Testis (tissue), 3 donors: Measurements from ENCODE around the gene CCNC. TPM values are rescaled to one million over a fixed set of nuclear protein-coding genes. Genes with fewer than 3 reads are reported as not detected.

Experiments
- DNase-seq: peaks from one replicate; pipeline ENCODE4 v3.0.0-alpha.2; 2019
- H3K27ac ChIP-seq, 2 donors: fragments of 200-600 bp; sonication (generic); one replicate each; pipeline ENCODE4 v1.5.1; 2019
- H3K27me3 ChIP-seq: fragments of 200-600 bp; sonication (generic); one replicate; pipeline ENCODE4 v1.5.1; 2019
- H3K36me3 ChIP-seq: fragments of 200-600 bp; sonication (generic); one replicate; pipeline ENCODE4 v1.5.1; 2017; ENCODE audit warnings: low read depth; ENCODE audit errors: missing control alignments
- H3K4me1 ChIP-seq: fragments of 200-600 bp; sonication (generic); one replicate; pipeline ENCODE4 v1.5.1; 2019
- H3K4me3 ChIP-seq, 2 donors: fragments of 200-600 bp; sonication (generic); one replicate each; pipeline ENCODE4 v1.5.1; 2017 to 2019
- H3K9me3 ChIP-seq: fragments of 200-600 bp; sonication (generic); one replicate; pipeline ENCODE4 v1.5.1; 2017
- CTCF ChIP-seq, 3 experiments: fragments of 450-650 bp in 2 of 3; fragments of 200-600 bp in 1 of 3; sonication (generic) in 1 of 3; IDR thresholded peaks; one replicate each; pipeline ENCODE4 v1.5.1; 2016 to 2019; ENCODE audit warnings: antibody characterized with exemption in 3 of 3, mild to moderate bottlenecking in 2 of 3, moderate library complexity in 1 of 3
- POLR2A ChIP-seq: fragments of 450-650 bp; IDR thresholded peaks from one replicate; pipeline ENCODE4 v1.6.1; 2017; ENCODE audit warnings: antibody characterized with exemption, mild to moderate bottlenecking, moderate library complexity
- WGBS, 2 donors: methylation state at CpG; one replicate each; pipeline ENCODE4 v1.1.5; 2018; 5-methylcytosine and 5-hydroxymethylcytosine counted together
- intact Hi-C: fragments of 100-400 bp; cut with DNase I; formaldehyde crosslinking; loops from one replicate; pipeline ENCODE4 v1.15.1; 2023; ENCODE audit warnings: low total_unique reads
- polyA plus RNA-seq: library from polyadenylated mRNA; stranded (reverse); fragments of 350-450 nt; fragmentation: Illumina TruSeq; extraction: RNeasy Lipid Tissue Mini Kit (QIAGEN cat#74804); gene quantifications from one replicate; pipeline ENCODE4 v1.2.3, GENCODE V29; 2014; ENCODE audit warnings: low read depth, low replicate concordance; ENCODE audit not compliant: insufficient read depth
- total RNA-seq, 2 donors: library from RNA; depleted of rRNA; stranded (reverse); fragments of >200 nt; gene quantifications; one replicate each; pipeline ENCODE4 v1.2.3, GENCODE V29; 2016

The CCNC gene
- total and polyA plus RNA-seq, 3 donors from 2014 or later, result 22.6 to 27.8 (median 26.3) TPM

GRCh38 chr6:99590728-99591672 lies 22.5 kb upstream of the CCNC start:
- Histone ChIP-seq H3K4me1 (peaks cover 14% of the 10 kb centered on the region), H3K27ac (no peak overlapping the region), H3K4me3 (no peak overlapping the region), H3K27me3 (no peaks in the 10 kb centered on the region), H3K9me3 (no peaks in the 10 kb centered on the region), H3K36me3 (no peaks in the 10 kb centered on the region)
- WGBS, 2 donors, result 7 to 11% methylated on average over 21 to 42 of the region's 63 CpGs
- DNase-seq, result no peak
- TF ChIP-seq POLR2A, result no peak
- no peak for TF ChIP-seq CTCF (IDR thresholded peaks at IDR 0.05)
- intact Hi-C loops, result no loop called here

GRCh38 chr6:99589907-99590493 lies 21.5 kb upstream of the CCNC start:
- 35 to 38% methylated on average over 10 of the region's 10 CpGs for WGBS, 2 donors
- H3K4me1 ChIP-seq, result peaks cover 14% of the 10 kb centered on the region
- no peak overlapping the region for H3K27ac ChIP-seq
- no peak for DNase-seq
- no peak overlapping the region for H3K4me3 ChIP-seq
- TF ChIP-seq CTCF (IDR thresholded peaks at IDR 0.05) (no peak), POLR2A (no peak)
- H3K27me3 ChIP-seq, result no peaks in the 10 kb centered on the region
- intact Hi-C loops, result no loop called here
- H3K9me3 ChIP-seq, result no peaks in the 10 kb centered on the region
- no peaks in the 10 kb centered on the region for H3K36me3 ChIP-seq

GRCh38 chr6:99589290-99589672 lies 20.8 kb upstream of the CCNC start:
- no peak for TF ChIP-seq CTCF (IDR thresholded peaks at IDR 0.05)
- TF ChIP-seq POLR2A, result no peak
- DNase-seq, result no peak
- Histone ChIP-seq H3K4me3 (peak overlapping the region; percentile 39 to 61), H3K9me3 (no peaks in the 10 kb centered on the region), H3K36me3 (no peaks in the 10 kb centered on the region), H3K27me3 (no peaks in the 10 kb centered on the region), H3K27ac (no peak overlapping the region), H3K4me1 (peaks cover 14% of the 10 kb centered on the region)
- intact Hi-C loops, result no loop called here
- WGBS, 2 donors, result 7 to 8% methylated on average over 16 to 21 of the region's 21 CpGs

- 2 to 10% methylated on average over 15 to 40 of the region's 52 CpGs for WGBS, 2 donors
- Histone ChIP-seq H3K9me3 (no peaks in the 10 kb centered on the region), H3K27ac (no peak overlapping the region), H3K36me3 (no peaks in the 10 kb centered on the region), H3K27me3 (no peaks in the 10 kb centered on the region), H3K4me3 (peak overlapping the region; percentile 39 to 61), H3K4me1 (peaks cover 14% of the 10 kb centered on the region)
- DNase-seq, result peak; percentile 77
- TF ChIP-seq CTCF (IDR thresholded peaks at IDR 0.05) (no peak), POLR2A (no peak)
- intact Hi-C loops, result no loop called here
Measured at GRCh38 chr6:99588618-99589289, 20.3 kb upstream of the CCNC start.
